Esophagus muscularis mucosa (tissue), 4 donors: Measurements from ENCODE around the gene LRRC7. TPM values are rescaled to one million over a fixed set of nuclear protein-coding genes. Genes with fewer than 3 reads are reported as not detected.

Experiments used
- DNase-seq: peaks from one replicate; pipeline ENCODE4 v3.0.0-alpha.2; 2017; ENCODE audit errors: extremely low spot score
- H3K27ac ChIP-seq, 4 donors: fragments of 200-600 bp; sonication (generic); replicated peaks in 1 of 4; 1 replicate in 3 of 4; 2 replicates in 1 of 4; pipeline ENCODE4 v1.5.1; 2016 to 2019; ENCODE audit warnings: mild to moderate bottlenecking in 1 of 4
- H3K27me3 ChIP-seq, 4 donors: fragments of 200-600 bp; sonication (generic); one replicate each; pipeline versions ENCODE4 v1.5.1 to v1.6.0; 2016 to 2019
- H3K36me3 ChIP-seq, 4 donors: fragments of 200-600 bp; sonication (generic); one replicate each; pipeline ENCODE4 v1.5.1; 2016 to 2019
- H3K4me1 ChIP-seq, 4 donors: fragments of 200-600 bp; sonication (generic); one replicate each; pipeline ENCODE4 v1.5.1; 2016 to 2019
- H3K4me3 ChIP-seq, 4 donors: fragments of 200-600 bp; sonication (generic); 1 replicate in 2 of 4; 2 replicates in 2 of 4; pipeline ENCODE4 v1.5.1; 2016 to 2019; ENCODE audit warnings: mild to moderate bottlenecking in 4 of 4, moderate library complexity in 1 of 4
- H3K9me3 ChIP-seq, 4 donors: fragments of 200-600 bp; sonication (generic); 1 replicate in 3 of 4; 2 replicates in 1 of 4; pipeline ENCODE4 v1.5.1; 2016 to 2019
- EP300 ChIP-seq: sonication (generic); formaldehyde crosslinking; IDR thresholded peaks from one replicate; pipeline ENCODE4 v1.6.1; 2017; ENCODE audit warnings: antibody characterized with exemption
- POLR2A ChIP-seq: fragments of 450-650 bp; IDR thresholded peaks from one replicate; pipeline ENCODE4 v1.6.1; 2017; ENCODE audit warnings: antibody characterized with exemption, moderate library complexity, mild to moderate bottlenecking, low read depth
- POLR2AphosphoS5 ChIP-seq, 2 donors: sonication (generic); formaldehyde crosslinking; IDR thresholded peaks; one replicate each; pipeline ENCODE4 v1.6.1; 2017; ENCODE audit warnings: antibody characterized with exemption in 2 of 2
- WGBS: methylation state at CpG from one replicate; pipeline ENCODE4 v1.1.5; 2018; 5-methylcytosine and 5-hydroxymethylcytosine counted together
- intact Hi-C: fragments of 100-400 bp; cut with DNase I; formaldehyde crosslinking; loops from one replicate; pipeline ENCODE4 v1.15.1; 2023
- total RNA-seq, 4 donors: library from RNA; depleted of rRNA; stranded (reverse); fragments of >200 nt; gene quantifications; one replicate each; pipeline versions ENCODE4 v1.1.0 to v1.2.1, GENCODE V29; 2016
- TF ChIP-seq, protein P1 (sequence below), 3 experiments: fragments of 200-600 bp in 2 of 3; fragments of 450-650 bp in 1 of 3; sonication (generic) in 2 of 3; IDR thresholded peaks; one replicate each; pipeline ENCODE4 v1.5.1; 2017 to 2019; ENCODE audit warnings: antibody characterized with exemption in 3 of 3, mild to moderate bottlenecking in 2 of 3, moderate library complexity in 1 of 3

Gene LRRC7
- total RNA-seq, 4 donors from 2014 or later = 0.26 to 2.5 (median 0.42) TPM

DNA sequence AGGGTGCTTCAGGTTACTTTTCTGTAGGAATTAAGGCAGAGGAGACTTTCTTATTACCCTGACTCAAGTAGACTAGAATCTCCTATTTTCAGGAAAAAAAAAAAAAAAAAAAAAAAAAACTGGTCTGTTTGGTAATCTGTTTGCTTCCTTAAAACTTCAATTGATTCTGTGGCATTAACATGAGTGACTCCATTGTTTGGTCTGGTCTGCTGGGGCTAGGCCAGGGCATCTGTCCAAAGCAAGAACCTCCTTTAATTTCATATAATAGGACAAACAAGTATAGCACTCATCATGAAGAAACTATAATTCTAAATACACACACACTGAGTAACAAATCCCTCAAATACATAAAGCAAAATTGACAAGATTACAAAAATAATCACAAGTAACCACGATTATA is 32.9 kb upstream of the LRRC7 start:
- H3K4me3 ChIP-seq = no peak overlapping the region
- no peak for TF ChIP-seq POLR2A
- TF ChIP-seq, protein P1, sequence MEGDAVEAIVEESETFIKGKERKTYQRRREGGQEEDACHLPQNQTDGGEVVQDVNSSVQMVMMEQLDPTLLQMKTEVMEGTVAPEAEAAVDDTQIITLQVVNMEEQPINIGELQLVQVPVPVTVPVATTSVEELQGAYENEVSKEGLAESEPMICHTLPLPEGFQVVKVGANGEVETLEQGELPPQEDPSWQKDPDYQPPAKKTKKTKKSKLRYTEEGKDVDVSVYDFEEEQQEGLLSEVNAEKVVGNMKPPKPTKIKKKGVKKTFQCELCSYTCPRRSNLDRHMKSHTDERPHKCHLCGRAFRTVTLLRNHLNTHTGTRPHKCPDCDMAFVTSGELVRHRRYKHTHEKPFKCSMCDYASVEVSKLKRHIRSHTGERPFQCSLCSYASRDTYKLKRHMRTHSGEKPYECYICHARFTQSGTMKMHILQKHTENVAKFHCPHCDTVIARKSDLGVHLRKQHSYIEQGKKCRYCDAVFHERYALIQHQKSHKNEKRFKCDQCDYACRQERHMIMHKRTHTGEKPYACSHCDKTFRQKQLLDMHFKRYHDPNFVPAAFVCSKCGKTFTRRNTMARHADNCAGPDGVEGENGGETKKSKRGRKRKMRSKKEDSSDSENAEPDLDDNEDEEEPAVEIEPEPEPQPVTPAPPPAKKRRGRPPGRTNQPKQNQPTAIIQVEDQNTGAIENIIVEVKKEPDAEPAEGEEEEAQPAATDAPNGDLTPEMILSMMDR (IDR thresholded peaks at IDR 0.05) = no peak
- TF ChIP-seq POLR2AphosphoS5 (IDR thresholded peaks at IDR 0.05) = no peak
- no peak for TF ChIP-seq EP300
- 76% methylated on average over 1 of the region's 1 CpG for WGBS
- H3K9me3 ChIP-seq = no peaks in the 10 kb centered on the region
- no peaks in the 10 kb centered on the region for H3K4me1 ChIP-seq
- DNase-seq = no peak
- H3K27me3 ChIP-seq = no peaks in the 10 kb centered on the region
- no peaks in the 10 kb centered on the region for H3K36me3 ChIP-seq
- H3K27ac ChIP-seq = no peak overlapping the region
- intact Hi-C loops = no loop called here

DNA sequence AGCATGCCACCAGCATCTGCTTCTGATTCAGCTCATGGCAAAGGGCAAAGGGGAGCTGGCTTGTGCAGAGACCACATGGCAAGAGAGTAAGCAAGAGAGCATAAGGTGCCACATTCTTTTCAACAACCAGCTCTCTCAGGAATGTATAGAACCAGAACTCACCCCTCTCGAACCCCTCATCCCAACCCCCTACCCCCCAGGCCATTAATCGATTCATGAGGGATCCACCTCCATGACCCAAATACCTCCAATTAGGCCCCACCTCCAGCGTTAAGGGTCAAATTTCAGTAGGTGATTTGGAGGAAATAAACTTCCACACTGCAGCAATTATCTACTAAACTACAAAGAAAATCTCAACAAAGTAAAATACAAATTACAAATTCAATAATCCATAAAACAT is 32.2 kb upstream of the LRRC7 start:
- TF ChIP-seq POLR2AphosphoS5 (IDR thresholded peaks at IDR 0.05) (no peak), EP300 (no peak), POLR2A (no peak)
- TF ChIP-seq, protein P1 (IDR thresholded peaks at IDR 0.05) = no peak
- Histone ChIP-seq H3K27me3 (no peaks in the 10 kb centered on the region), H3K36me3 (no peaks in the 10 kb centered on the region), H3K4me3 (no peak overlapping the region), H3K9me3 (no peaks in the 10 kb centered on the region), H3K27ac (no peak overlapping the region), H3K4me1 (no peaks in the 10 kb centered on the region)
- intact Hi-C loops = no loop called here
- WGBS = 57% methylated on average over 3 of the region's 3 CpGs
- no peak for DNase-seq

DNA sequence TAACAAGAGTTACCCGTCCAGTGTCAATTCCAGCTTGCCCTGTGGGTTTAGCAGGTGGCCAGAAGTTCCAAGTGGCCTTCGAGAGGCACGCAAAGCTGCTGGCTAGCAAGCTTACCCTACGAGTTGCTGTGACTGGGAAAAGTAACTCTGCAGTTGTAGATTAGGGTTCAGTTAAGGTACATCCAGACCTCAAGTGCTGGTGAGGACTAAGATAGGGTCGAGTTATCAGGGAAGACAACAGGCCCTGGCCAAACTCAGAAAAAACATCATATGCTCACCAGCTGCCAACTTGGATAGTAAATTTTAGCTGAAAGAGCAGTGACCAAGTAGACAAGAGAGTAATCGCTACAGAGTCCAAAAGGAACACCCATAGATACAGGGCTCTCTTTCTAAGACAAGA is 27.7 kb upstream of the LRRC7 start:
- Histone ChIP-seq H3K36me3 (no peaks in the 10 kb centered on the region), H3K4me1 (no peaks in the 10 kb centered on the region), H3K27ac (no peak overlapping the region), H3K27me3 (no peaks in the 10 kb centered on the region), H3K9me3 (no peaks in the 10 kb centered on the region), H3K4me3 (no peak overlapping the region)
- intact Hi-C loops = no loop called here
- TF ChIP-seq POLR2A = no peak
- TF ChIP-seq, protein P1 (IDR thresholded peaks at IDR 0.05) = no peak
- no peak for TF ChIP-seq POLR2AphosphoS5 (IDR thresholded peaks at IDR 0.05)
- TF ChIP-seq EP300 = no peak
- WGBS = 77% methylated on average over 6 of the region's 6 CpGs
- DNase-seq = no peak

DNA sequence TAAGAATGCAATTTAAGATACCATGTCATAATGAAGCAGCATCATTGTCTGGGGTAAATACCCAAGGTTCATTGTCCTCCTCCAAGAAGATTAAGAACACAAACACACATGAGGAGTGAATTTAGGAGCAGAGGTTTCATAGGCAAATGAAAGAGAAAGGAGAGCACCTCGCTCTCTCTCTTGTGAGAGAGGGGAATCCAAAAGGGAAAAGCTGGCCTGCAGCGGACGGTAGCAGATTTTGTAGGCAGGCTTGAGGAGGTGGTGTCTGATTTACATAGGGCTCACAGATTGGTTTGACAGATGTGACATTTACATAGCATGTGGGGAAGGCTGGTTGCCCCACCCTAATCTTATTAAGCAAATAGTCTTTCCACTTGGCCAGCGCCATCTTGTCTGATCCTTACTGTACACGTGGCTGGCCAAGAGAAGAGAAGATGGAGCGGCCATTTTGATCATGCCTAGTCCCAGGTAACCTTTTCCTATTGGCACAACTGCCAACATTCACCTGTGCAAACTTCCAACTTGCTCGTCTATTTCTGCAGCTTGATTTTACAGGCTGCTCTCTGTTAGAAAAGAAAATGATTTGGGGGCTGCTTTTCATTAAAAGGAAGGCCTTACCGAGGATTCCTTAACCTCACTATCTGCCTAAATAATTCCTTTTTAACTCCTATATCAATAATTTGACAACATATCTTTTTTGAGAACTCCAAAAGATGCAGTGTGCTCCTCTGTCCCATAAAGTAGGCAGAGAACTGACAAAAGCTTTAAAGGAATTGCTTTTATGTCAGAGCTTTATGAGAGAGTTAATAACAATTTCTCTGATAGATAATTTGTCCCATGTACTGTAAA is 16.0 kb upstream of the LRRC7 start:
- Histone ChIP-seq H3K4me3 (no peak overlapping the region), H3K27me3 (no peaks in the 10 kb centered on the region), H3K9me3 (no peaks in the 10 kb centered on the region), H3K27ac (no peak overlapping the region), H3K4me1 (no peaks in the 10 kb centered on the region), H3K36me3 (no peaks in the 10 kb centered on the region)
- 94% methylated on average over 8 of the region's 8 CpGs for WGBS
- intact Hi-C loops = no loop called here
- TF ChIP-seq POLR2A = no peak
- TF ChIP-seq EP300 = no peak
- TF ChIP-seq POLR2AphosphoS5 (IDR thresholded peaks at IDR 0.05) = no peak
- TF ChIP-seq, protein P1 (IDR thresholded peaks at IDR 0.05) = no peak
- DNase-seq = no peak
